ENCODE measurements around the gene ZNF609.

ZNF609 gene

DNA sequence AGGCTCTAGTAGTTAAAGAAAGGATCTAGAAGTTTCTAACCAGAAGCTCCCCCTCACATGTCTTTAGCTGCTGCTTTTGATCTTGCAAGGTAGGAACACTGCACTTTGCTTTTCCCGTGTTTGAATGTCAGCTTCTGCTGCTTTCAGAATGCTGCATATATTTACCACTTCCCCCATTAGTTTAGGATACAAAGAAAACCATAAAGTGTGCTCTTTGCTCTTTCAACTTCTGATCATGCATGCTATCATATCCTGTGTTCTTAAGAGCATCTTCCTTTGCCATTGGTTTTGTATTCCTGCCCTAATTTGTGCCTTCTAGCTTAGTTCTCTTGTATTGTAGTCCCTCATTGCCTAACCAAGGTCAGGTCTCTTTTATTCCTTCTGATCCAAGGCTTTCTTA, 43.3 kb downstream of the ZNF609 start:
- no peak for DNase-seq

DNA sequence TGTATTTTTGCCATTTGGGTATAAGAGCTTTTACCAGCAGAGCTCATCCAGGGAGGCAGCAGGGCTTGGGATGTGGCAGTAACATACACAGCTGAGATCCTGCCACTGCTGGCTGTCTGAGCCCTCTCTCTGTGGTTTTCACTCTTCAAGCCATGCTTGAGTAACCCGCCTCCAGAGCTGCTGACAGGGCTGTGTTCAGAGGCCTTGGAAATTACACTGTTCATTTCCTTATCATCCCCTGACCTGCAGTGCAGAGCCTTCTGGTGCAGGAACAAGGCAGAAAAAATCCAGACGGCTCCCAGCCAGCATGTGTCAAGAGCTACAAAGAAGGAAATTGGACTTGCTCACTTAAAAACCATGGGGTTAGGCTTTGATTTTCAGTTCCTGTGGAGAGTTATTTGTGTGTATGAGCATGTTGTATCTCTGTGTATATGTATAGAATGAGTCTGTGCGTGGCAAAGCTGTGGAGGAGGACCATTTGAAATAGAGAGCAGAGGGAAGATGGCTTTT, 47.0 kb downstream of the ZNF609 start:
- DNase-seq: peak; percentile 82

DNA sequence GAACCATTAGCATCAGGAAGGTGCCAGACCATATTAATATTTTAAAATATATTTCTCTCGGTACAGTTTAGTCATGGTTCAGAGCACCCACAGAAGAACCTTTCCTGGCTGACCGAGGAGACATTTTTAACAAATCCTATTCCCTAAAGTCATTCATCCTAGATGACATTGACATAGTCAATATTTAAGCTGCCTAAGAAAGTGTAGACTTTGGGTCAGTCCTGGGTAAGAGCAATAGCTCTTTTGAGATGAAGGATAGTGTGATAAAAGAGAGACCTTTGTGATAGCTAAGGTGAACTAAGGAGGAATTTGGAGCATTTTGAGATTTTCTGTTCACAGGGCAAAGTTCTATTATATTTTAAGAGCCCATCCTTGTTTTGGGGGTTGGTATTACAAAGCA, 47.5 kb downstream of the ZNF609 start:
- no peak for DNase-seq

DNA sequence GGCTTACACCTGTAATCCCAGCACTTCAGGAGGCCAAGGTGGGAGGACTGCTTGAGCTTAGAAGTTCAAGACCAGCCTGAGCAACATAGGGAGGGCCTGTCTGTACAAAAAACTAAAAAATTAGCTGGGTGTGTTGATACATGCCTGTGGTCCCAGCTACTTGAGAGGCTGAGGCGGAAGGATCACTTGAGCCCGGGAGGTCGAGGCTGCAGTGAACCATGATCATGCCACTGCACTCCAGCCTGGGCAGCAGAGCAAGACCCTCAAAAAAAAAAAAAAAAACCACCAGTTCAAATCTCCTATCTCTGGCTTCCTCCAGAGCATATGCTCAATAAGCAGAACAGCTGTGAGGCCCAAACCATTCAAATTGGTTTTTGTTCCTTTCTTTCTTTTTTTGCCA, 53.4 kb downstream of the ZNF609 start:
- no peak for DNase-seq

DNA sequence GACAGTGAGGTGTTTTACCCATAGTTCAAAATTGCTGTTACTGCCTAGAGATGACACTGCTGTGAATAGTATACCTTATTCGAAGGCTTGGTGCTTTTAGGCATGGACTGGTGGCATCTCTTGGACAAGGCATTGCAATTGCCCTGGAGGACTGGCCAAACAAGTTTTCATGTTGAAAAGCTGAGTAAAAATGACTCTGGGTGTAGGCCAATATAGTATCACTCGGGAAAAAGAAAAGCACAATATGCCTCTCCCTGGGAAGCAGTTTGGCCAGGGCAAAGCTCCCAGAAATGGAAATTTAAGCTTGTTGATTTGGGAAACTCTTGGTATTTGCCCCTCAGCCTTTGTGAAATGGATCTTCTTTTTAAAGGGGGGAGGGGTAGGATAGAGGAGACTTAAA, 54.8 kb downstream of the ZNF609 start:
- DNase-seq: no peak

DNA sequence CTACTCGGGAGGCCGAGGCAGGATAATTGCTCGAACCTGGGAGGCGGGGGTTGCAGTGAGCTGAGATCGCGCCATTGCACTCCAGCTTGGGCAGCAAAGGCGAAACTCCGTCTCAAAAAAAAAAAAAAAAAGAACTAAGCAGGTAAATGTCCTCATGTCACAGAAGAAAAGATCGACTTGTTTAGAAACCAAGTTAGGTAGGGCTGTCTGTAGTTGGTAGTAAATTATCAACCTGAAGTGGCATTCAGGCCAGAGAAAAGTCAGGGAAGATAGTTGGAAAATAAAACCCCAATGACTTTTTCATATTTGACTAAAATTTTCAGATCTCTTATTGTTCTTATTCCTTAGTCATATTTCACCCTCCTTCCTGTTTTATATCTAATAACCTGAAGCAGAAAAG, 55.4 kb downstream of the ZNF609 start:
- DNase-seq: no peak

DNA sequence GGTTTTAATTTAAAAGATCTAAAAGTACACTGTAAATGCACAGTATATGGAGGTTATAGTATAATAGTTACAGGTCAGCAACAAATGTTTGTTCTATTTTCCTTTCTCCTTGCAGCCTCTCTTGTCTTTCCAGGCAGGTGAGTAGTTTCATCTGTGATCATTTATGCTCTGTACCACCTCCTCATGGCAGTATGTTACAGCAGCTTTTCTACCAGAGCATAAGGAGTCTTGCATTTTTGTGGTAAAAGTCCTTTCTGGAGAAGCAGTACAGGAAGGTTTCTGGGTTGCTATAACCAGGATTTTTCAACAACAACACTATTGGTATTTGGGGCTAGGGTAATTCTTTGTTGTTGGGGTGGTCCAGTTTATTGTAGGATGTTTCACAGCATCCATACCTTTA, 59.5 kb downstream of the ZNF609 start:
- no peak for DNase-seq

DNA sequence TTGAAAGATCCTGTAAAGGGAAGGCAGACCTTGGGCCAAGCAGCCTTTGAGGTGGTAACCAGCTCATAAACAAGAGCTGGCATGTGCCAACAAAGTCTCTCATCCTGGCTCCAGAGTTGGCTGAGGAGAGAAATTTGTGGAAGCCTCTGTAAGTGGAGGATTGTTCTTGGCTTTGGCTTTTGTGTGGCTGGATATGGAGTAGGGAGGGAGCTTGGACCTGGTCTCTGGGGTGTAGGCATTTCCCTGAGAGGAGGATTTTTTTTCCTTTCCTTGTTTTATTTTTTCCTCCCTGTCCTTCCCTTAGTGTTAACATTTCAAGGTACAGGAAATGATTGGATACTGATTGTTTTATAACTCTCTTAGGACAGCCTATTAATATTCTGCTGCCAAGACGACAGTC, 60.8 kb downstream of the ZNF609 start:
- no peak for DNase-seq

DNA sequence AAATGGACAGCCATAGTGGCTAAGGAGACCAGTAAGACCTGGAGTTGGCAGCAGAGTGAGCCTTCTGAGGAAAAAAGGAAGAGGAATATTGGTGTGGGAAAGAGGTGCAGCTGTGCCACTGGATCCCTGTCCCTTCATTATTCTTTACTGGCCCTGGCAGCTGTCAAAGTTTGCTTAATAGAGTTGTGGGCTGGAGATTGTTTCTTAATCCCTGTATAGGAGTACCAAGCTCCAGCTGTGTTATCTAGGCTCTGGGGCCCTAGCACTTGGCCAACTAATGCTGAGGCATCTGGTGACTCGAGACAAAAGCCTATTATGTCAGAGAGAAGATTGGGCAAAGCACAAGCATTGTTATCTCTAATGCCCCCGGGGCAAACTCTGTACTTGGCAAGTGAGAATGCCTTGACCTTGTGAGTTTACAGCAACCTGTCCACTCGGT, 61.4 kb downstream of the ZNF609 start:
- DNase-seq: no peak

DNA sequence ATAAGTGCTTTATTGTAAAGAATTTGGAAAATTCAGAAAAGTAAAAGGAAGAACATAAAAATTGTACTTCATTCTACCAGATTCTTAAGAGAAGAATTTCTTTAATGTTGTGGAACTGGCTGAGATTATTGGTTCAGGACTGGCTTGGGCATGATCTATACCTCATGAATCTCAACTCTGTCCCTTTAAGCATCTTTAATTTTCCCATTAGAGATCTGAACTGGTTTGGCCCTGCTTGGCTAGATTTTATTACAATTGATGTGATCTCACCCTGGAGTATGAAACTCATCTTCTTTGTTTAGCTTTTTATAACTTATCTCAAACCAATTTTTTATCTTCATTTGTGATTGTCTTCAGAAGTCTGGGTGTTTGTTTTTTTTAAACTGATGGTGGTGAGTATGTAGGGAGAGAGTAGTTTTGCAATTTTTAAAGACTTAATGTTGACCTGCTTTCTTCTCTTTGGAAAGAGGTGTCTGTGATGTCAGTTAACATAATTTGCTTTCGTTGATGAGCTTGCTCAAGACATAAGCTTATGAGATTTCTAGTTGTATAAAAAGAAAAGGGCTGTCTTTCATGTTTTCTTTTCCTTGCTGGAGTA, 61.9 kb downstream of the ZNF609 start:
- DNase-seq: no peak

DNA sequence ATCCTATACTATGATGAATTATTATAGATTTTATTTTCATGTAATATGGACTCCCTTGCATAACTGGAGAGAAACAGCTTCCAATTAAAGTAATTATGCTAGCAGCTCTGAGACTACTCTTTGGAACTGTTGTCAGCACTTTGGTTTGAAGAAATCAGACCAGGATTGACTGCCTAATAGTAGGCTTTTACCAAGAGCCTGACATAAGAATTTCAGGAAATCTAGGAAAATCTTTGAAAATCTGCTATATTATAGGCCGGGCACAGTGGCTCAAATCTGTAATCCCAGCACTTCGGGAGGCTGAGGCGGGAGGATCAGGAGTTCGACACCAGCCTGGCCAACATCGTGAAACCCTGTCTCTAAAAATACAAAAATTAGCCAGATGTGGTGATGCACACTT, 62.9 kb downstream of the ZNF609 start:
- no peak for DNase-seq

DNA sequence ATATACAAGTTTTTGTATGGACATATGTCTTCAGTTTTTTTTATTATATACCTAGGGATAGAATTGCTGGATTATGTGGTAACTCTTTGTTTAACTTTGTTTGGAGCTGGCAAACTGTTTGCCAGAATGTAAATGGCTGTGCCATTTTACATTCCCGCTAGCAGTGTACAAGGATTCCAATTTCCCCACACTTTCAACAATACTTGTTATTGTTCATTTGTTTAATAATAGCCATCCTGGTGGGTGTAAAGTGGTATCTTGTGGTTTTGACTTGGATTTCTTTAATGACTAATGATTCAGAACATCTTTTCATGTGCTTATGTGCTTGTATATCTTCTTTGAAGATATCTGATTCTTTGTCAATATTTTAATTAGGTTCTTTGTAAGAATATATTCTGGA, 64.4 kb downstream of the ZNF609 start:
- no peak for DNase-seq

DNA sequence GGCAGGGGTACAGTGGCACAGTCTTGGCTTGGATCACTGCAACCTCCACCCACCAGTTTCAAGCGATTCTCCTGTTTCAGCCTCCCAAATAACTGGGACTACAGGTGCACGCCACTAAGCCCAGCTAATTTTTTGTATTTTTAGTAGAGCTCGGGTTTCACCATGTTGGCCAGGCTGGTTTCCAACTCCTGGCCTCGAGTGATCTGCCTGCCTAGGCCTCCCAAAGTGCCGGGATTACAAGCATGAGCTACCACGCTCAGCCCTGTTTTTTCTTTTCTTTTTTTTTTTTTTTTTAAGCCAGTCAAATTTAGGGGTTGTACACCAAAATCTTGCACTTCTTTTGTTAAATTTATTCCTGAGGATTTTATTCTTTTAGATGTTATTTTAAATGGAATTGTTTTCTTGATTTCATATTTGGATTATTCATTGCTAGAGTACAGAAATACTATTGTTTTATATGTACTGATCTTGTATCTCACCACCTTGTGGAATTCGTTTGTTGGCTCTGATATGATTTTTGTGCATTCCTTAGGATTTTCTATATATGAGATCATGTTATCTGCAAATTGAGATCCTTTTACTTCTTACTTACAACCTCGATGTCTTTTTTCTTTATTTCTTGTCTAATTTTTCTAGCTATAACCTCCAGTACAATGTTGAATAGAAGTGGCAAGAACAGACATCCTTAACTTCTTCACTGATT, 65.6 kb downstream of the ZNF609 start:
- peak; percentile 27 for DNase-seq

DNA sequence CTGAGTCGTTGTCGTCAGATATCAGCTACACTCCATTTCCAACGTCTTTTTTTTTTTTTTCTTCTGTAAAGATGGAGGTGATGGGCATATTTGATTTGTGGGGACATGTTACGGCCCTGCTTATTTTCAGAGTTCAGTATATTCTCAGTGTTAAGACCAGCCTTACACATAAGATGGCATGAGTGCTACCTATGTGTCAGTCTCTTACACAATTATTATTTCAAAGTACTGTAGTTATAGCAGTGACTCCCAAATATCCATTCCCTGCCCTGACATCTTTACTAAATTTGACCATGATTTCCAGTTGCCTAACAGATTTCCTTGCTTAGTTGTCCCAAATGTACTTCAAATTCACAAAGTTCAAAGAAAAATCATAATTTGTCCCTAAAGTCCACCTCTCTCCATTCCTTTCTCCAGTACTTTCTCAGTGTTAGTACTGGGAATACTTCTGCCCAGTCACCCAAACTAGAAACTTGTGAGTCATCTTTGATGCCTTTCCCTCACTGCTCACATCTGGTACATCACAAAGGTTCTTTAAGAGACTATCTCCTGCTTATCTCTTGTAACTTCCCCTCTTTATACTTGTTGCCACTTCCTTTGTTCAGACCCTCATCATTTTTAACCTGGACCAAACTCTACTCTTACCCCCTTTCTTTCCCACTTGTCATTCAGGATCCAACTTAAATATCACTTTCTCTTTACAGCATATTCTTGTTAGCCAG, 67.0 kb downstream of the ZNF609 start:
- DNase-seq: peak; percentile 63

DNA sequence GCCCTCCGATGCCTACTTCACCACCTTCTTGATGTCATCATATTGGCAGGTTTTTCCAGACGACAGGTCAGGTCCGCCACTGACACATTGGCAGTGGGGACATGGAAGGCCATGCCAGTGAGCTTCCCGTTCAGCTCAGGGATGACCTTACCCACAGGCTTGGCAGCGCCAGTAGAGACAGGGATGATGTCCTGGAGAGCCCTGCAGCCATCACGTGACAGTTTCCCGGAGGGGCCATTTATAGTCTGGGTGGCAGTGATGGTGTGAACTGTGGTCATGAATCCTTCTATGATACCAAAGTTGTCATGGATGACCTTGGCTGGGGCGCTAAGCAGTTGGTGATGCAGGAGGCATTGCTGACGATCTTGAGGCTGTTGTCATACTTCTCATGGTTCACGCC, 68.5 kb downstream of the ZNF609 start:
- no peak for DNase-seq

DNA sequence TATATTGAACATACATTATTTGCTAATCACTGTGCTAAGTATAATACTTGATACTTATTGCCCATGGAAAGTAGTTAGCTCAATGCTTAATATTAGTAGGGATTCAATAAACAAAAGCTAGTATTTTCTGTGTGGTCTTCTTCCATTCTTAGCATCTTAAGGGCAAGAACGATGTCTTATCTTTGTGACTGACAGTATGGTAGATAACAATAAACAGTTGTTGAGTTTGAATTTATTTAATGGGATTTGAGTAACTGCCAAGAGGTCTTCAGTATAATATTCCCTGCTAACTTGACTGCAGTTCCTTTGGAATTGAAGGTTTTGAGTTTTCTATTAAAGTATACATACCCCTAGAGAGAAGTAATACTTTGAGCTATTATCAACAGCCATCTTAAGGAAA, 70.1 kb downstream of the ZNF609 start:
- no peak for DNase-seq

DNA sequence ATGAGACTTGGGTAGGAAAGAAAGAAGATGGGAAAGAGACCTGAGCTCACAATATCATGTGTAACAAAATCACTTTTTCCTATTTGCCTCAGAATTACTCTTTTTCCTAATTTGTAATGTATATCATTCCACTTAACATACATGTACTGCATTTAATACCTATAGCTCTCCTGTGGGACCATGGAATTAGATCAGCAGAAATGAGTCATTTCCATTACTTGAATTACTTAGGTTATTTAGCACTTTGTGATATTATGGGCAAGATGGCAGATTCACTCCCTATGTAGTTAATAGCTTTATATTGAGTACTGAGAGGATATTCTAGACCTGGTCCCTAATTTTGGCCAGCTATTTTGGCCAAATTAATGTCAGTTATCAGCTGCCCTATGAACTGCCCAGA, 70.5 kb downstream of the ZNF609 start:
- DNase-seq: no peak

DNA sequence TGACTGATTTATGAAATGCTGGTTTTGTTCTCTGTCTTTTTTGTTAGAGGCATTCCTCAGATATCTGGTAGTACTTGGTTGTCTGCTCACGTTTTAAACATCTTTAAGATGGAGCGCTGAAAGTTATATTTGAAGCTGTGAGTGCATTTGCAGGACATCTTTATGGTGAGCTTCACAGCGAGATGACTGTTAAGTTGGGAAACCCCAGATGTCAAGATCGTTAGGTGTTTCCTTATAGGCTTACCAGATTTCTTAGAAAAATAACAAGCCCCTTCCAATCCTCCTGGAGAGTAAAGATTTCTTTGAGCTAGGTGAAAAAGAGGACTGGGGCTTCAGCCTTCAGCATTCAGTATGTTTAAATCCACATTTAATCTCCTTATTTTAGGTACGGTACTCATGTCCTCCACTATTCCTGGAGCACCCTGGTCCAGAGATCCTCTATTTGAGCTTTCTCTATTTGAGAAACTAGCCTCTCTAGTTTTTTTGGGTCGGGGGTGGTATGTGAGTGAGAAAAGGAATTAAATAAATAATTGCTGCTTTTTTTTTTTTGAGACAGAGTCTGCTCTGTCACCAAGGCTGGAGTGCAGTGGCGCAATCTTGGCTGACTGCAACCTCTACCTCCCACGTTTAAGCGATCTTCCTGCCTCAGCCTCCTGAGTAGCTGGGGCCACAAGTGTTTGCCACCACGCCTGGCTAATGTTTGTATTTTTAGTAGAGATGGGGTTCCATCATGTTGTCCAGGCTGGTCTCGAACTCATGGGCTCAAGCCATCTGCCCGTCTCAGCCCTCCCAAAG, 72.3 kb downstream of the ZNF609 start:
- DNase-seq: no peak

DNA sequence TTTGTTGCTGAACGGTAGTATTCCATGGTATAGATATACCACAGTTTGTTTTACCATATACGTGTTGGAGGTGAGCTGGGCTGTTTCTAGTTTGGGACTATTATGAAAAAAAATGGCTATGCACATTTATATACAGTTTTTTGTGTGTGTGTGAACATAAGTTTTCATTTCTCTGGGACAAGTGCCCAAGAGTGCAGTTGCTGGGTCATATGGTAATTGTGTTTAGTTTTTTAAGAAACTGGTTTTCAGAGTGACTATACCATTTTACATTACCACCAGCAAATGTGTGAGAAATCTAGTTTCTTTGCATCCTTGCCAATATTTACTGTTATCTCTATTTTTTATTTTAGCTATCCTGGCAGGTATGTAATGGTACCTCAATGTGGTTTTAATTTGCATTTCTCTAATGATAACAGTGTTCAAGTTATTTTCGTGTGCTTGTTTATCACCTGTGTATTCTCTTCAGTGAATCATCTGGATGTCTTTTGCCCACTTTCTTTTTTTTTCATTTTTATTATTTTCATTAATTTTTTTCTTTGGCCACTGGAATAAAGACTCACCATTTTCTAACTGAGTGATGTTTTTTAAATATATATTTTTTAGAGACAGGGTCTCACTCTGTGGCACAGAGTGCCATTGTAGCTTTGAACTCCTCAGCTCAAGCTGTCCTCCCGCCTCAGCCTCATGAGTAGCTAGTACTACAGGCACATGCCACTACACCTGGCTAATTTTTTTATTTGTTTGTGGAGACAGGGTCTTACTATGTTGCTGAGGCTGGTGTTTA, 75.3 kb downstream of the ZNF609 start:
- DNase-seq: no peak

DNA sequence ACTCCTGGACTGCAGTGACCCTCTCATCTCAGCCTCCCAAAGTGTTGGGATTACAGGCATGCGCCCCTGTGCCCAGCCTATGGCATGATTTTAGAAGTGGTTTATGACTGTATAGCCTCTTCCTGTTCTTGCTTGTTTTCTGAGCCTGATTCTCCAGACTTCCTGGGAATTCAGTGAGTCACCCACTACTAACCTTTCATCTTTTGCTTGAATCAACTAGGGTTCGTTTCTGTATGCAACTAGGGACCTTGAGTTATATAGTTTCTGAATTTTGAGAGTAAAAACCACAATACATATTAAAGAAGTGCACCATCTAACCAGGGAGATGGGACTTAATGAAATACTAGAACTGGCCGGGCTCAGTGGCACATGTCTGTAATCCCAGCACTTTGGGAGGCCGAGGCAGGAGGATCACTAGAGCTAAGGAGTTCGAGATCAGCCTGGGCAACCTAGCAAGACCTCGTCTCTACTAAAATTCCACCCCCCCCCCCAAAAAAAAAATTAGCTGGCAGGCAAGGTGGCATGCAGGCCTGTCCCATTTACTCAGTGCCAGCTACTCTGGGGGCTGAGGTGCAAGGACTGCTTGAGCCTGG, 76.0 kb downstream of the ZNF609 start:
- peak; percentile 81 for DNase-seq

DNA sequence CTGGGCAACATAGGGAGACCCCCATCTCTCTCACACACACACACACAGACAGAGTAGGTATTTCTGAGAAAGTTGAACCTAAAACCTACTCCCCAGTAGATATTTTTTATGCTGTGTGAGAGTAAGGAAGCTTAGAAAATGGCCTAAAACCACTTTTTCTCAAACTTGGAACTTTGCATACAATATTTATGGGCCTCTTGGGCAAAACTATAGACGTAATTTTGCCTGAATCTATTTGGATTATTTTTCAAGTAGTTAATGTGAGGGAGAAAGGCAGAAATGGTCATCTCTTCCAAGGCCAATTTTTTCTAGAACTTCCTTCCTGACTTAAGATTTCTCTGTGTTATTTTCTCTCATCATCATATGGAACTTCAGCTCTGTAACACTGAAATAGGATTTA, 81.7 kb downstream of the ZNF609 start:
- no peak for DNase-seq

DNA sequence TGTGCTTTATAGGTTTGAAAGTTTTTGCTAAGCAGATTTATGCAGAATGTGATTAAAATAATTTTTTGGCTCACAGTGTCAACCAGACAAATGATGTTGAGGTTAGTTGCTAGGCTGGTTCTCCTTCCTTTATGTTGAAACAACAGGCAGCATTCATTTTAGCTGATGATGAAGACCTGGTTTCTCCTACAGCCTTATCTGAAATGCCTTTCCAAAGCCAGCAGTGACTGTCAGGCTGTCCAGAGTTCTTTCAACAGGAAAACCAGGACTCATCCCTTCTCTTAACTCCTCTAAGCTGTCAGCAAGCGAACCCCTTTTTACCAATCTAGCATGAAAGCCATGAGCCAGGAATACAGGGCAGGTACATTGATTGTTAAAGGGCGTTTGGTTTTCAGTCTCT, 84.1 kb downstream of the ZNF609 start:
- DNase-seq: no peak

Measured in fibroblast of skin of abdomen (primary cell).